Stimulated activated CD8-positive, alpha-beta memory T cell treated with anti-CD3 and anti-CD28 coated beads, Interleukin-4, amount 100 ng/mL, for 1 hour (primary cell): ENCODE measurements around the gene KLHL35.
"Not testable (repeated sequence)": the region's sequence is repeated elsewhere in the genome, so short reads cannot be mapped to it uniquely, and the experiment has no call there.

Experiments
- DNase-seq, 2 donors: peaks; one replicate each; pipeline ENCODE4 v3.0.0-alpha.2; 2020; ENCODE audit warnings: low read depth in 2 of 2, low spot score in 1 of 2

The KLHL35 gene

DNA sequence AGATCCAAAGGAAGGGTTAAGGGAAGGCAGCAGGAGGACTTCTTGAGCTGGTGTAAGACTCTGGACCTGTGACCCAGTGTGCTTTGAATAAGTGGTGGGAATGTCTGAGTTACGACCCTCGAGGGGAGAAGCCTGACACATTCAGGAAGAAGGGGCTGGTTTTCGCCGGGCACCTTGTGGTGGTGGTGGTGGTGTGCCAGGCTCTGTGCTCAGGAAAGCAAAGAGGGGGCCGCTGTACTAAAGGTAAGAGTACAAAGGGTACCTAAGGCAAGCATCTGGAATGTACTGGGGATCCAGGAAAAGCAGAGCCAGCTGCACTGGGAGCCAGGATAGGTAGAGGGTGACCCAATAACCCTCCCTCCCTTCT is 6.3 kb downstream of the KLHL35 start:
- DNase-seq, result no peak

DNA sequence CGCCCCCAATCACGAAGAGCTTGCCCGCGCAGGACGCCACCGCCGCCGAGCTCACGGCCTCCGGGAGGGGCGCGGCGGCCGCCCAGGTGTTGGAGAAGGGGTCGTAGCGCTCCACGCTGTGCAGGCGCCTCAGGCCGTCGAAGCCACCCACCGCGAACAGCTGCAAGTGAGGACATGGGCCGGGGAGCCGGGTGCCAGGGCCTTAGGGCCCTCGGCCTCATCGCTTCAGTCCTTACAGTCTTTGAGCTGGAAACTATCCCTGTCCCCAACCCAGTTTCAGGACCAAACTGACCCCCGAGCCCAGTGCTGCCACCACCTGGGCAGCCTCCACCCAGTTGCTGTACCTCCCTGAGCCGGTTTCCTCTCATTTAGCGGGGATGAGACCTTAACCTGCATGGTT is 7.6 kb downstream of the KLHL35 start:
- no peak for DNase-seq

DNA sequence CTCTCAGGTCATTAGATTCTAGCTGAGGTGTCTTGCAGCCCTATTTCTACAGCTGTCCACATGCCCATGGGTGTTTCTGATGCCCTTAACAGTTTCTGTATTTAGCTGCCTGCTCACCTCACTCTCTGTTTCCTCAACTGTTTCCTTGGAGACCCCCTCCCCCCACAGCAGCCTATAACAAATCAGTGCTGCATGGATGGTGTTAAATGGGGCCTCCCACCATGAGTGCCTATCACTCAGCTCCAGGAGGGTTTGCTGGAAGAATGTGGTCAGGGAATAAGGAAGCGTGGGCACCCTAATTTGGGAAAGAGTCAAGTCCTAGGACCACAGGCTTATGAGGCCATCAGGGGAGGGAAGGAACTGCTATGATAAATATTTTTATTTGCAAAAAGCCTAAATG is 8.6 kb downstream of the KLHL35 start:
- no peak for DNase-seq

DNA sequence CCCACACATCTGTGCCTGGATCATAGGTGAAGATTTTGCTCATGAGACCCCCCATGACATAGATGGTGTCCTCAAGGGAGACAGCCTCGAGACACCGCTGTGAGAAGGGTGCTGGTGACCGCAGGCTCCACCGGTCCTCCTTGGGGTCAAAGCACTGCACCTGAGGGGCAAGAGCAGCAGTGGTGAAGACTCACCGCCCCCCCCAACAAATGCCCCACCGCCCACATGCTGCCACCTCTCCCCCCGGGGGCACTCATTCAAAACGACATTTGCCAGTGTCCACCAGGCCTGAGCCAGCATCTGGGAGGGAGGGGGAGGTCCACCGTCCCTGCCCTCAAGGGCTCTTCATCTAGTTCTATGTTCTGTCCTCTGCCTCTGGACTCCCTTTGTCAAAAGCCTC is 9.3 kb downstream of the KLHL35 start:
- DNase-seq, result no peak

- no peak for DNase-seq
Measured at GRCh38 chr11:75422248-75423231, 10.5 kb downstream of the KLHL35 start.

DNA sequence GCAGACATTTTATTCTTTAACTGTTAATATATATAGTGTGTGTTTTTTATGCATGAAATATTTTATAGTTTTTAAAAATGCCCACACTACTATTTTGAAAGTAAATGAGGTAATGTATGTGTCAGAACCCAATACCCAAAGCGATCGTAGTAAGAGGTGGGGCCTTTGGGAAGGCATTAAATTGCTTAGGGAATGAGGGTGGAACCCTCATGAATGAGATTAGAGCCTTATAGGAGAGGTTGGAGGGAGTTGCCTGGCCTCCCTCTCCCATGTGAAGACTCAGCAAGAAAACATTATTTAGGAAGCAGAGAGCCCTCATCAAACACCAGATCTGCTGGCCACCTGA is 11.1 kb downstream of the KLHL35 start:
- no peak for DNase-seq

DNA sequence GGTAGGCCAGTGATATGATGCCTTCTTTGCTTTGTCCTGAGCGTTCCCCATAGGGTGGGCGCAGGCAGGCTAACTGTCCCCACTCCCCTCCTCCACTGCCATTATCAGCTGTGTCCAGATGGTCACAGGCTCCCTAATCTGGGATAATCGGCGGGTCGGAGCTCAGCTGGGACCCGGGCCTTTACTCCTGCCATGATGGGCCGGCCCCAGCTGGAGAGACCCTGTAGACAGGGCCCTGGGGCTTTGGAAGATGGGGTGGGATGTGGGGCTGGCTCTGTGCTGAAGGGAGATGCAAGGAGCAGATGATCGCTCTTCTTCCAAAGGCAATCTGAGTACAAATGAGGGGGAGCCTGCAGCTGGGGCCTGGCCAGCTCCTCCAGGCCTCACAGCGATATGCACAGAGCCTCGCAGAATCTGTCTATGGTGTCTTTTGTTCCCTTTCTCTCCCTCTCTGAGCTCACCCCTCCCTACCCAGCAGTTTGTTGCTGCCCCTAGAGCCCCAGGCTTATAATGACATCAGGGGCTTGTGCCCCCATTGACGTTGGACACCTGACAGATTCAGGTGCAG is 11.9 kb downstream of the KLHL35 start:
- DNase-seq, result no peak

DNA sequence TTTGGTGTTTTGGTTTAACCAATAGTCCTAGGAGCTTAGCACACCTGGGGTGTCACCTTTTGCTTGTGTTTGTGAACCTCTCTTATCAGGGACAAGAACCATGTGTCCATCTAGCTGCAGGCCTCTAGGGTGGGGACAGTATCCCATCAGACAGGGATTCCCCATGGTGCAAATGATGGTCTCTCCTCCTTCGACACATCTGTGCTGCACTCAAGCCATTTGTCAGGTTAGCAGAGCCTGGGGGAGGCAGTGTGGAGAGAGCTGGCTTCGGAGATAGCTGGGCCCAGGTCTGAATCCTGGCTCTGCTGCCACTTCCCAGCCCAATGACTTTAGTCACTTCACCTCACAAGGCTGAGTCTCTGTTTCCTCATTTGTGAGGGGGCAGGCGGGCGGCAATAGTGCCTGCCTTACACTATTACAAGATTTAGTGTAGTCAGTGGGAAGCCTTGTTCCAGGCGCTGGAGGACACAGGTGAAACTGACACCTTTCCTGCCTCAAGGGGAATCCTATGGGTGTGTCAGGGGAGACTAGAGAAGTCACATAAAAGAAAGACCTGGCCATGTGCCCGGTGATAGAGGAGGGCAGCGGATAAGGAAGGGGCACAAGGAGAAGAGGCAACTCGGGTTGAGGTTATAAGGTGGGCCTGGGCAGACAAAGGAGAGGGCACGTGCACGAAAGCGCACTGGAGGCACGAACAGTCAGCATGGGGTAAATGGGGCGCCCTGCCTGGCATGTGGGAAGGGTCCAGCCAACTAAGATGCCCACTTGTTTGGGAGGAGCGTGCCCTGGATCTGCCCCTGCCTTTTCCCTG is 12.6 kb downstream of the KLHL35 start:
- DNase-seq, result no peak

GRCh38 chr11:75413864-75414263 is 19.1 kb downstream of the KLHL35 start:
- no peak for DNase-seq

- DNase-seq, result not testable (repeated sequence)
Measured at GRCh38 chr11:75413146-75413545, 19.9 kb downstream of the KLHL35 start.

- DNase-seq, result not testable (repeated sequence)
Measured at GRCh38 chr11:75409971-75410370, 23.0 kb downstream of the KLHL35 start.

- DNase-seq, result no peak
Measured at GRCh38 chr11:75408957-75409219, 24.1 kb downstream of the KLHL35 start.

GRCh38 chr11:75406338-75406777 is 26.6 kb downstream of the KLHL35 start:
- DNase-seq, result no peak

DNA sequence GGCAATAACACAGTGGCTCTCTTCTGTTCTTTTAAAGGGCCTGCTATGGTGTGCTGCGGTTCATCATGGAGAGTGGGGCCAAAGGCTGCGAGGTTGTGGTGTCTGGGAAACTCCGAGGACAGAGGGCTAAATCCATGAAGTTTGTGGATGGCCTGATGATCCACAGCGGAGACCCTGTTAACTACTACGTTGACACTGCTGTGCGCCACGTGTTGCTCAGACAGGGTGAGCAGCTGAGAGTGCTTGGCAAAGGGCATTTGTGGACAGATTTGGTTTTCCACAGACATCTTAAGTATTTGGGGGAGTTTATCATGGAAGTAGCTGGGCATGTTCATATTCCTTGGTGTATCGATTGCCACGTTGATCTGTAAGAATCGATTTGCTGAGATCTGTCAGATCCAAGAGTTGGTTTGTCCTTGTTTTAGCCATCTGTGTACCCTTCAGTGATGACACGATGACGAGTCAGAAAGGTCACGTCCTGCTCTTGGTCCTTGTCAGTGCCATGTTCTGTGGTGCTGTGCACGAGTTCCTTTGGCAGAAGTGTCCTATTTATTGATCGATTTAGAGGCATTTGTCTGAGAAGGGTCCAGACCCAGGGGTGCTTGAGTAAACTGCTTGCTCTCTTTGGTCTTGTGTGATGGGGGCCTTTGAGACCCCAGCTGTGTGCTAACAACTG is 28.9 kb downstream of the KLHL35 start:
- DNase-seq, result no peak

DNA sequence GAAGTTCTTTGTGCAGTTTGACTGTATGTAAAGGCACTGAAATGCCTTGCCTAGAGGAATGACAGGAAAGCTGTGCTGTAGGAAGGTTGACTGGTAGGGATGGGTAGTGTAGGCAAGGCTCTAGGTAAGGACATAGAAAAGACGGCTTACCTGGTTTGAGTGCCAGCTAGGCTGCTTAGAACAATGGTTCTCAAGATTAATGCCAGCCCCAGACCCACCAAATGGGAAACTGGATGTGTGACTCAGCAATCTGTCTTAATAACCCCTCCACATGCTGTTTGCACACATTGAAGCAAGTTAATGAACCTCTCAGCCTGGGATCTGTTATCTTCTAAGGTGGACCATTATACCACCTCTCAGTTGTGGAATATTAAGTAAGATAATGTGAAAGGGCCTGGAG is 30.0 kb downstream of the KLHL35 start:
- no peak for DNase-seq

DNA sequence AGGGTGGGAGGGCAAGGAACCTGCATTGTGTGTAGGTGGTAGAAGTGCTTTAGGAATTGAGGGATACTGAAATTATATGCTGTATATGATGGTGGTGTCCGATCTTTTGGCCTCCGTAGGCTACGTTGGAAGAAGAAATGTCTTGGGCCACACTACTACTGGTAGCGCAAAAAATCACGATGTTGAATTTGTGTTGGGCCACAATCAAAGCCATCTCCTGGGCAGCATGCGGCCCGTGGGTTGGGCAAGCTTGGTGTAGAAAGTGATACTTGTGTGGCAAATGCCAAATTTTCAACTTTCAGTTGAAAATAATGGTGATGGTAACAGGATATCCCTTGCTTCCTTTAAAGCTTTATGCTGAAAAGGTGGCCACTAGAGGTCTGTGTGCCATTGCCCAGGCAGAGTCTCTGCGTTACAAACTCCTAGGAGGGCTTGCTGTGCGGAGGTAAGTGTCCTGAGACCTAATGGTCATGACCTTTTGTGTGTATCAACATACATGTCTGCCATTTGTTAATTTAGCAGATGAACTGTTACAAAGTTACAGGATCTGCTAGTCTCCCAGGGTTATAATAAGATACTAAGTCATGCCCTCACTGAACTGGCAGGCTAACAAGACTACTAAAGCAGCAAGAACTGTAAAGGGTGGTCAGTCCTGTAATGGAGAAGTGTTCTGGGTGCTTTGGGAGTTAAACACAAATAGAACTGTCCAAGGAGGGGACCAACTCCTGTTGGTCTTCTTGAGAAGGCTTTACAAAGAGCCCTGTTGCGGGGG is 30.8 kb downstream of the KLHL35 start:
- no peak for DNase-seq

DNA sequence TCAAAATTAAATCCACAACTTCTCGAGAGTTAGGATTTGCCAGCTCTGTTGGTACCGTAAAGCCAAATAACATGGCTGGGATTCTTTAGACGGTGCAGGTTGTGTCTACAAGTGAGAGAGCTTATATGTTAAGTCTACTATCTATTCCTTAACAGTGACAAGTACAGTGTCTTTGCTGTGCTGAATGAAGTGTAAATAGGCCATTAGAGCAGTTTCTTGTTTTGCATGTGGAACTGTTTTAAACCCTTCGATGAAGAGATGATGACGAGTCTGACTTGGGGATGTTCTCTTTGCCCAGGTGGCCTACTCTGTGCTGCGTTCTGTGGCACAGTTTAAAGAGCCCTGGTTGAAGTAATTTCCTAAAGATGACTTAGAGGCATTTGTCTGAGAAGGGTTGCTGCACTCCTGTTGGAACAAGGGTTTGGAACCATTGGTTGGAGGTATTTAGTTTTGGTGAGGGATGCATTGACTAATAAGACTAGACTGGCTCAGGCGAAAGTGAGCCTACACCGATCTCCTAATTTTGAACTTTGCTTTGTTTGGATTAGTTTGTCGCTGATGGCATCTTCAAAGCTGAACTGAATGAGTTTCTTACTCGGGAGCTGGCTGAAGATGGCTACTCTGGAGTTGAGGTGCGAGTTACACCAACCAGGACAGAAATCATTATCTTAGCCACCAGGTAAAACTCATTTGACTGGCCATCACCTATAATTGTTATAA is 32.7 kb downstream of the KLHL35 start:
- DNase-seq, result no peak

- peak; percentile 65 to 78 for DNase-seq
Measured at GRCh38 chr11:75399344-75400145, 33.5 kb downstream of the KLHL35 start, which contains the start of gene RPS3. TSS of gene RPS3 (plus strand) at chr11:75399518. CDS start at chr11:75399548, 30 bp downstream.

- no peak for DNase-seq
Measured at GRCh38 chr11:75398906-75399305, 34.1 kb downstream of the KLHL35 start.
